ENCODE measurements around the gene HHATL.

GRCh38 chr3:42705058-42705767, 2.6 kb upstream of the HHATL start:
- TF ChIP-seq POLR2AphosphoS5 (IDR thresholded peaks at IDR 0.05; ENCODE audit: borderline replicate concordance, low read depth, low read length), result no peak
- no peak for TF ChIP-seq EZH2 (IDR thresholded peaks at IDR 0.05)
- TF ChIP-seq FOXP2 (optimal IDR thresholded peaks at IDR 0.05; ENCODE audit: control extremely low read depth, extremely low read length, insufficient read depth), result no peak
